Stimulated activated naive CD4-positive, alpha-beta T cell (primary cell): ENCODE results near the gene SLC27A1.
"Not testable (repeated sequence)": the region's sequence is repeated elsewhere in the genome, so short reads cannot be mapped to it uniquely, and the experiment has no call there.

Source experiments
- DNase-seq, 6 experiments: peaks; one replicate each; lab custom pipeline; 2025; lab: John Stamatoyannopoulos, UW

SLC27A1 gene

DNA sequence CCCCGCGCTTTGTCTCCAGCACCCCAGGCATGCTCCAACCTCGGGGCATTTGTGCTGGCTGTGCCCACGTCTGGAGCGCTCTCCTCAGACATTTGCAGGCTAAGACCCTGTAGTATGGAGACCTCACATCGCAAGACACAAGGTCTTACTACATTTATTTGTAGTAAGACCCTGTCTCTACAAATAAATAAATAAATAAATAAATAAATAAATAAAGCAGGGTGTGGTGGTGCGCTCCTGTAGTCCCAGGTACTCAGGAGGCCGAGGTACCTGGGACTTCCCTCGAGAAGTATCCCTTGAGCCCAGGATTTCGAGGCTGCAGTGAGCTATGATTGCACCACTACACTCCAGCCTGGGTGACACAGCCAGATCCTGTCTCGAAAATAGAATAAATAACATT, 14.2 kb upstream of the SLC27A1 start:
- no peak for DNase-seq

DNA sequence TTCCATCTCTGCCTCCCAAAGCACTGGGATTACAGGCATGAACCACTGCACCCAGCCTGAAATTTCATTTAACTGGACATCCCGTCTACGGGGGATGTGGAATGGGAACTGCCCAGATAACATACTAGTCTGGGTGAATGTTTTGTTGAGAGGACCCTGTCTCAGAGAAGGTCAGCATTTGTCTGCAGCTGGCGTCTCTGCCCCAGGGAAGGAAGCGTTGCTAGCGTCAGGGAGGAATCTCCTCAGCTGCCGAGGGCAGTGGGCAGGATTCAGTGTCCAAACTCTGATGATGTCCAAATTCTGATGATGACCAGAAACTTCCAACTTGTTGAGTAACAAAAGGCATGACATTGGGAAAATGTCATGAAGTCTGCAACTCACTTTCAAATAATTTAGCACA, 12.7 kb upstream of the SLC27A1 start:
- no peak for DNase-seq

DNA sequence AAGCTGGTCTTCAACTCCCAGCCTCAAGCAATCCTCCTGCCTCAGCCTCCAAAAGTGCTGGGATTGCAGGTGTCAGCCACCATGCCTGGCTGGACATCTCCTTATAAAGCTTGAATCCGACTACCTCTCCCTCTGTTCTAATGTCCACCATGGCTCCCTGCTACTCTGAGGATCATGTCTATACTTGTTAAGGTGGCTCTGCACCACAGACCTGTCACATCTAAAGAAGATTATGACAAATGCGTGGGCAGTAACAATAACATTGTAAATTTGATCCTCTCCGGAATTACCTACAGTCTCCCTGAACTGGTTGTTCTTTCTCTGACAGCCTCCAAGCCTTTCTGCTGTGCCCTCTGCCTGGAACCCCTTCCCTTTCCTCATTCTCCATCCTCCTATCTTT, 11.4 kb upstream of the SLC27A1 start:
- DNase-seq, result no peak

DNA sequence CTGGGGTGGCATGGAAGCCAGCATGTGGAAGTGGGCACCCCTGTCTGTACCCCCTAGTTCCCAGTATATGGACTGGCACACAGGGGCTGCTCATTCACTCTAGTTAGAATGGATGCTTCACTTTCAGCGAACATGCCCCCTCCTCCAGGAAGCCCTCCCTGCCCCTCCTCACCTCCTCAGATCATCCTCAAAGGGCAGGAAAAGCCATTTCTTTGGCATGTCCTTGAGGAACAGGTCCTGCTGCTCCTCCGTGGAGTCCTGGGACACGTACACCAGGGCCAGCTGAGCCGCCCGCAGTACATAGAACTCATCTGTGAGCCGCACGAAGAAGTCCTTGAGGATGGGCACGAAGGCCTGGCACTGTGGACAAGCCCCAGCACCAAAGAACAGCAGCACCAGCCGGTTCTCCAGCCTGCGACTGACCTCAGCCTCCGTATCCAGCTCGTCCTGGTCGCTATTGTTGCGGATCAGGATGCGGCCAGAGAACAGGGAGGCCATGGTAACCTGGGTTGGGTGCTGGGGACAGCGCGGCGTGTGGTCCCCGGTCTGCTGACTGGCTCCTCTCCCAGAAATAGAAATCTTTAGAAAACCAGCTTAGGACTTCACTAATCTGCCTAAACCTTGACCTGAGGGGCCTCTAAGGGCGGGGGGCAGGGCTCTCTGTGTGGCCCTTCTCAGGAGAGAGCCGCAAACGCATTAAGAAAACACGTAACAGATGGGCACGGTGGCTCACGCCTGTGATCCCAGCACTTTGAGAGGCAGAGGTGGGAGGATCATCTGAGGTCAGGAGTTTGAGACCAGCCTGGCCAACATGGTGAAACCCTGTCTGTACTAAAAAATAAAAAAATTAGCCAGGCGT, 9.7 kb upstream of the SLC27A1 start, which contains the start of gene NXNL1:
Gene NXNL1, minus strand, starts transcription at position 555 of the 859 bp plus-strand sequence. Its CDS starts 57 bp downstream, at position 498.
- DNase-seq, result no peak

DNA sequence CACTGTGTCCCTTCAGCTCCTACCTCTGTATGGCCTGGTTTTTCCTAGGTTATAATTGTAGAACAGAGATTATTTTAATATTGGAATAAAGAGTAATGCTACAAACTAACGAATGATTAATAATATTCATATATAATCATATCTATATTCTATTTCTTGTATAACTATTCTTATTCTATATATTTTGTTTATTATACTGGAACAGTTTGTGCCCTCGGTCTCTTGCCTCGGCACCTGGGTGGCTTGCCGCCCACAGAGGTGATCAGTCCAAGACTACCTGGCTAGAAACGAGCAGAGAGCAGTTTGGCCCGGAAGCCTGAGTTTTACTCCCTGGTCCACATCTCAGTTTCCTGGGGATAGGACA, 3.9 kb upstream of the SLC27A1 start:
- DNase-seq, result no peak

DNA sequence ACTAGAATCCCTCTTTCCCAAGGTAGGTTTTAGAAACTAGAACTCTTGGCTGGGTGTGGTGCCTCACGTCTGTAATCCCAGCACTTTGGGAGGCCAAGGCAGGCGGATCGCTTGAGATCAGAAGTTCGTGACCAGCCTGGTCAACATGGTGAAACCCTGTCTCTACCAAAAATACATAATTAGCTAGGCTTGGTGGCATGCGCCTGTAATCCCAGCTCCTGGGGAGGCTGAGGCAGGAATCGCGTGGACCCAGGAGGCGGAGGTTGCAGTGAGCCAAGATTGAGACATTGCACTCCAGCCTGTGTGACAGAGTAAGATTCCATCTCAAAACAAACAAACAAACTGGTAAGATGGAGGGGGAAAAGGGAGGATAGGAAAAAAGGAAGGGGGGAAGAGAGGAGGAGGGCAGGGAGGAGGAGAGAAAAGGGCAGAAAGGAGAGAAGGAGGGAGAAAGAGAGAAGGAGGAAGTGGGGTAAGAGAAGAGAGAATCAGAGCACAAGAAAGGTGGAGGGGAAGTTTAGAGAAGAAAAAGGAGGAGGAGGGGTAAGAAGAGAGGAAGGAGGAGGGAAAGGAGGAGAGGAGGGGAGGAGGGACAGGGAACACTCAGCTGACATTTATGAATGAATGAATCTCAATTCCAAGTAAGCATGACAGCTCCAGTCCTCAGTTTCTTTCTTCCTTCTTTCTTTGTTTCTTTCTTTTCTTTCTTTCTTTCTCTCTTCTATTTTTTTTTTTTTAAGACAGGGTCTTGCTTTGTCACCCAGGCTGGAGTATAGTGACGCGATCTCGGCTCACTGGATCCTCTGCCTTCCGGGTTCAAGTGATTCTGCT, 2.6 kb upstream of the SLC27A1 start:
- DNase-seq, result no peak

DNA sequence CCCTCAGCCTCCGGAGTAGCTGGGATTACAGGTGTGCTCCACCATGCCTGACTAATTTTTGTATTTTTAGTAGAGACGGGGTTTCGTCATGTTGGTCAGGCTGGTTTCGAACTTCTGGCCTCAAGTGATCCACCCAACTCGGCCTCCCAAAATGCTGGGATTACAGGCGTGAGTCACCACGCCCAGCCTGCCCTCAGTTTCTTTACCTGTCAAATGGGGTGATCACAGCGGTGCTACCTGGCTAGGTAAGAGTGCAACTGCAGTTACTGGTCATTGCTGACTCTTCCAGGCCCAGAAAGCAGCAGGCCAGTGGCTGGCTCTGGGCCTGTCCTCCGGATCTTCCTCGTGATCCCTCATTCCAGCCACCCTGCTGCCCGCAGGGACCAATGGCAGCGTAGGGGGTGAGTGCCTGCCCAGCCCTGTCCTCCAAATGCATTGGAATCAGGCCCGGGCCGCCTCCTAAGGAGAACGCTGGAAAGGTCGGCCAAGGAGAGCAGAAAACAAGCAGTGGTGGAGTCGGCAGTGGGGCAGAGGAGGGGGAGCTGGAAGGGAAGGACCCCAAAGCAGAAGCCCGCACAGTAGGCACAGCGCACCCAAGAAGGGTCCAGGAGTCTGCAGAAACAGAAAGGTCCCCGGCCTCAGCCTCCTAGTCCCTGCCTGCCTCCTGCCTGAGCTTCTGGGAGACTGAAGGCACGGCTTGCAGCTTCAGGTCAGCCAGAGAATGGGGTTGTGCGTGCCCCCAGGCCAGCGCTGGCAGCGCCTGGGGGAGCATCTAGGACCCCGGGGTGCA, 1.8 kb upstream of the SLC27A1 start:
- DNase-seq, result peak in 1 of 6 experiments; percentile 34

DNA sequence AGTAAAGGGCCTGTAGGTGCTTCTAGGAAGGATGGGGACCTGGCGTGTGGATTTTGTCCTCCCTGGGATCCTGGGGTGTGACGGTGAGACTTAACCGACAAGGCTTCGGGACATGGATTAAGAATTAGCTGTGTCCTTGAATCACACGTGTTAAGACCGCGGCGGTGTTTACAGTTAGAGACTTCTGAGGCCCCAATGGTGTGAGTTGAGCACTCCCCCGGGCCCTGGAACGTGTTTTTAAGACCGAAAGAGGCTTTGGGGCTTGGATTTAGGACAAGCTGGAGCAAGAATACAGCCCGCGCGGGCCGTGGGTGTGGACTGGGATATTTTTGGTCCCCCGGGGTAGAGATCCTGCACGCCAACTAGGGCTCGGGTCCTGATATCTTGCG, 1.2 kb upstream of the SLC27A1 start:
- DNase-seq, result peak in 1 of 6 experiments; percentile 45

DNA sequence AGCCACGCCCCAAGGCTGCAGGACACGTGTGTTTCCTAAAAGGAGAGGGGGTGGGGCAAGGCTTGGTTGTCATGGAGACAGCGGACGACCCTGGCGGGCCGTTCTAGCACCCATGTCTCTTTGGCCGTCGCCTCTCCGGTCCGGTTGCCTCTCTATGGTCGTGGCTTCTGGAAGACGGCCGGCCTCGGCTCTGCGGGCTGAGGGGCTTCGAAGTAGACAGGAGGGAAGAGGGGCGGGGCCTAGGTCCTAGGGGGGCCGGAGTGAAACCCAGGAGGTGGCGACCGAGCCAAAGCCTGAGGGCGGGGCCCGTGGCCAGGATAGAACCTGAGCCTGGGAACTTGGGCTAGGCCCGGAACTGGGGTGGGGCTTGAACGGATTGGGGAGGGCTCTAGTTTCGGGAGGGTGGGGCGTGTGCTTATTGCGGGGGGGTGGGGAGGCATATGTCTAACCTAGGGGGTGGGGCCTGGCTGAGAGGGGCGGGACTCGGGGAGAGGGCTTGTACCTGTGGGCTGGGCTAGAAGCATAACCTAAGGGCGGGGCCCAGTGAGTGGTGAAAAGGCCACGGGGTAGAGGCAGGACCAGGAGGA, 750 bp upstream of the SLC27A1 start:
- DNase-seq, result peak in 5 of 6 experiments; percentile 85 to 96 (median 93)

DNA sequence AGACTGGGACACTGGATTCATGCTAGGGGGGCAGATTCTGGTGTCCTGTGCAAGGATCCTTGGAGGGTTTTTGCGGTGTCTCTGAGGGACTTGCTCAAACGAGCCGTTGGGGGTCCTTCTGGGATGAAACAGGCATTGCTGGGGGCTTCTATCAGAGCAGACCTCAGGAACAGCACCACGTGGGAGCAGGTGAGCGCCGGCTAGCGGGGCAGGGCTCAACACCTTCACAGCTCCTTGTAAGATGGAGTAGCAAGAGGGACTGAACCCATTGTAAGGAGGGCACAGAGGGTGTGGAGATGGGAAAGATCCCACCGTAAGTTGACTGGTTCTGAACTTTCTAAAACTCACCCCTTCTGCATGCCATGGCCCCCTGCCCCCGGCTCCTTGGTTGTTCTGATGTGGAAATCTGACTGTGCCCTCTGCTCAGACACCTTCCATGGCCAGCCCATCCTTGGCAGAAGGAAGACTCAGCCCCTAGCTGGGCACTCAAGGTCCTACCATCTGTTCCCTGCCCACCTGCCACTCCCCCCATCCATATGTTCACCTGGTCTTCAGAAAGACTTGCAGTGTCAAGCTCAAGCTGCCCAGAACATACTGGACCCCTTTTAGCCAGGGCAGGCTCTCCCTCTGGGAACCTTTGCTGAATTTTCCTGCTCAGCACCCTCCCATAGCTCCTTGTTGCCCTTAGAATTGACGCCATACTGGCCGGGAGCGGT, 1.2 kb downstream of the SLC27A1 start:
- DNase-seq, result peak in 1 of 6 experiments; percentile 8

DNA sequence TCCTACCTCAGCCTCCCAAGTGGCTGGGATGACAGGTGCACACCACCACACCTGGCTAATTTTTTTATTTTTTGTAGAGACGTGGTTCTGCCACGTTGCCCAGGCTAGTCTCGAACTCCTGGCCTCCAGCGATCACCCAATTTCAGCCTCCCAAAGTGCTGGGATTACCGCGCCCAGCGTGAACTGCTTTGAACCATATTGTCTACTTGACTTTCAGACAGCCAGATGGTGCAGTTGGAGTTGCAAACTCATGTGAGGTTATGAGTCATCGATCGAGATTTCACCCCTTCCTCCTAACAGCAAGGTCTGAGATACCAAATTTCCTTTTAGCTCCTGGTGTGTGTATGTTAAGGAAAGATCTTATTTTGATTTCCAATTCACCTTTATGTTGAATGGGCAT, 2.7 kb downstream of the SLC27A1 start:
- no peak for DNase-seq

DNA sequence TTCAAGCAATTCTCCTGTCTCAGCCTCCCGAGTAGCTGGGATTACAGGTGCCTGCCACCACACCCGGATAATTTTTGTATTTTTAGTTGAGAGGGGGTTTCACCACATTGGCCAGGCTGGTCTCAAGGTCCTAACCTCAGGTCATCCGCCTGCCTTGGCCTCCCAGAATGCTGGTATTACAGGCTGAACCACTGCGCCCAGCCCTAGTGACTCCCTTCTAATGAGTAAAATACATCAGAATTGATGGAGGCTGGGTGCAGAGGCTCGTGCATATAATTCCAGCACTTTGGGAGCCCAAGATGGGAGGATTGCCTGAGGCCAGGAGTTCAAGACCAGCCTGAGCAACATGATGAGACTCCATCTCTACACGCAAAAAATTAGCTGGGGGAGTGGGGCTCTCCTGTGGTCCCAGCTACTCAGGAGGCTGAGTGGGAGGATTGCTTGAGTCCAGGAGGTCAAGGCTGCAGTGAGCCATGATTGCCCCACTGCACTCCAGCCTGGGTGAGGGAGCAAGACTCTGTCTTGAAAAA, 4.8 kb downstream of the SLC27A1 start:
- DNase-seq, result not testable (repeated sequence)

DNA sequence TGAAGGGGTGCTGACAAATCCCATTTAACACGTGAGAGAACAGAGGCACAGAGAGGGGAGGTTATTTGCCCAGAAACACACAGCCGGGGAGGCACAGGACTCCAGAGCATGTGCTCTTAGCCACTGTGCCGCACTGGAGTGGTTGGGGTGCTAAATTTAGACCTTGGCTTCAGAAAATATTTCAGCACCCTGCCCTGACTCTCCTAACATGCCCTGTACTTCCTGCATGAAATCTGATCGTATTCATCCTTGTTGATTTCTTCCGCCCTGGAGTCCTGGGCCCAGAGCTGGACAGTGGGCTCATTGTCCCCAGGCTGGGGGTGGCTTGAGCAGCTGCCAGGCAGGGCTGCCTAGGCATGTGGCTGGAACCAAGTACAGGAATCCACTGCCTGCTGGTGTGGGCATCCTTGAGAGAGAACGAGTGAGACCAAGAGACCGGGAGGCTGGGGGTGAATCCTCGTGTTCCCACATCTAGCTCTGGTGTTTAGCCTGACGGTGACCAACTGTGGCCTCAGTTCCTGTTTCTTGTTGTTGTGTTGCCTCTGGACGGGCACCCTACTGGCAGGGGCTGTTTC, 5.3 kb downstream of the SLC27A1 start:
- DNase-seq, result no peak

DNA sequence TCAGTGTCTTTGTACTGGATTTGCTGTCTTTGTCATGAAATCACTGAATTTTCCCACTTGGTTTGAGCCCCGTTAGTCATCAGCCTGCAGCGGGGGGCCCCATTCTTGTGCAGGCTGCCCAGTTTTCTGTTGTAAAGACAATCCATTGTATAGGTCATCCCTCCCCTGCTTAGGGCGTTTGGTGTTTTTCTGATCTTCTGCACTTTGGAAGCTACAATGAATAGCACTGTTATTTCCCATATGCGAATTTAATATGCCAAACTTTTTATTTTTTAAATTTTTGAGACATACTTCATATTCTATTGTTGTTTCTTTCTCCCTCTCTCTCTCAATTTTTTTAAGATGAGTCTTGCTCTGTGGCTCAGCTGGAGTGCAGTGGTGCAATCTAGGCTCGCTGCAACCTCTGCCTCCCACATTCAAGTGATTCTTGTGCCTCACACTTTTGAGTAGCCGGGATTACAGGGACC, 9.0 kb downstream of the SLC27A1 start:
- DNase-seq, result no peak

DNA sequence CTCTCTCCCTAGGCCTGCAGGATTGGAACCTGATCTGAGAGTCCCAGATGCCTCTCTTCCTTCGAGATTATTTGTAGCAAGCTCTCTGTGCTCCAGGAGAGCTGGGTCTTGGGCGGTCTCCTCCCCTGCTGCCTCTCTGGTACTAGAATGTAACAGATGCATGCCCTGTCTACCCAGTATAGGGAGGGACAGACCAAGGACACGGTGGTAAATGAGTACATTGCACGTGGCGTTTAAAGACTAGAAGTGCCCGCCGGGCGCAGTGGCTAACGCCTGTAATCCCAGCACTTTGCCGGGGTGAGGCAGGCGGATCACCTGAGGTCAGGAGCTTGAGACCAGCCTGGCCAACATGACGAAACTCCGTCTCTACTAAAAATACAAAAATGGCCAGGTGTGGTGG, 11.7 kb downstream of the SLC27A1 start:
- DNase-seq, result no peak

DNA sequence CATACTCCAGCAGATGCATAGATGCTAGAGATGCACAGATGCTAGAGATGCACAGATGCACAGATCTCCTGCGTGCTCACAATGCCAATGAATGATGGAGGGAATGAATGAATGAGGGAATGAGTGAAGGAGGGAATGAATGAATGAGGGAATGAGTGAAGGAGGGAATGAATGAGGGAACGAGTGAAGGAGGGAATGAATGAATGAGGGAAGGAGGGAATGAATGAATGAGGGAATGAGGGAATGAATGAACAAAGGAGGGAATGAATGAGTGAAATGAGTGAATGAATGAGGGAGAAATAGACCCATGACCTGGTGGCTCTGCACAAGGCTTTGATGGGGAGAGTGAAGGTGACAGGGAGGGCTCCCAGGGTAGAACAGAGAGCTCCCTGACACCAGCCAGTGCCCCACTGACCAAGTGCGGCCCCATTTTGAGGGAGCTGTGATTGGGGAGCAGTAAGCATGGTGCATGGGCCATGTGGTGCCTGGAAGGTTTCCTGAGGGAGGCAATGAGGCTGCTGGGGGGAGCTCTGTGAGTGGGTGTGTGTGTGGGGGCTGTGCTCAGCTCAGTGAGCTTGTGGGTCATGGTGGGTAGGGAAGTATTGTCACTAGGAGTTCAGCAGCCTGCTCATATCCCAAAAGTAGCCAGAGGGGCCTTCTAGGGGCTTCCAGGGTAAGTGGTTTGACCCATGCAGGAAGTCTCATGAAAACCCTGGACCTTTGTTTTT, 12.7 kb downstream of the SLC27A1 start:
- DNase-seq, result no peak

DNA sequence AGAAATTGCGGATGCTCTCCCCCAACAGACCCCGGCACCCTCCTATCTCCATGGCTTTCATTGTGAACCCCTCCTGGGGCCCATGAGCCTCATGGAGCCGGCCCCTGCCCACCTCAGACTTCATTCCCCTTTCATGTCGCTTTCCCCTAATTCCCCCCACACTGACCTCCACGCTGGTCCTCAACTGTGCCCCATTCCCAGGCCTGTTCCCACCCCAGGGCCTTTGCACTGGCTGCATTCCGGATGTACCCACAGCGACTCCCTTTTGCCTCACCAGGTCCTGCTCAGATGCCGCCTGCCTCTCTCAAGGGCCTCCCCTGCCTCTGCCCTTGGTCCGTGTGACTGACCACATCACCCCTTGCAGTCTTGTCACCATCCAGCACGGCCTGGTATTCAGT, 13.3 kb downstream of the SLC27A1 start:
- DNase-seq, result no peak

DNA sequence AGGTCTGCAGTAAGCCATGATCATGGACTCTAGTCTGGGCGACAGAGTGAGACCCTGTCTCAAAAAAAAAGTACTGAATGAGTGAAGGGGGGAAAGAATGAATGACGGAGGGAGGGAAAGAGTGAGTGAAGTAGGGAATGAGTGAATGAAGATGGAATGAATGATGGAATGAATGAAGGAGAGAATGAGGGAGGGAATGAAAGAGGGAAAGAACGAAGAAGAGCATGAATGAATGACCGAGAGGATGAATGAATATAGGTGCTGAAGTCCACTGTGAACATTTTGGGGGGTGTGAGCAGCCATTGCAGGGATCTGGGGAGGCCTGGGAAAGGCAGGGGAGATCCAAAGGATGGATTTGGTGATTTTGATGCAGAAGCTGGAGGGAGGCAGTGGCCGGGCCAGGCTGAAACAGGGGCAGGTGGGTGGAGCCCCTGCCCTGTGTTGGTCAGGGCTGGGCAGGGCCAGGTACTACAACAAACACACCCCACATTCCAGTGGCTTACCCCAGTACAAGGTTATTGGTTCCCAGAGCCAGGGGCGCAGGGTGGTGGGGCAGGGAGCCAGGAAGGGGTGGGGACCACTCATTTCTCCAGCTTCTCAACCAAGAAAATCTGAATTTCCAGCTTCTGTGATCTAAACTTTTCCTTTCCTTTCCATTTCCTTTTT, 14.3 kb downstream of the SLC27A1 start:
- no peak for DNase-seq

DNA sequence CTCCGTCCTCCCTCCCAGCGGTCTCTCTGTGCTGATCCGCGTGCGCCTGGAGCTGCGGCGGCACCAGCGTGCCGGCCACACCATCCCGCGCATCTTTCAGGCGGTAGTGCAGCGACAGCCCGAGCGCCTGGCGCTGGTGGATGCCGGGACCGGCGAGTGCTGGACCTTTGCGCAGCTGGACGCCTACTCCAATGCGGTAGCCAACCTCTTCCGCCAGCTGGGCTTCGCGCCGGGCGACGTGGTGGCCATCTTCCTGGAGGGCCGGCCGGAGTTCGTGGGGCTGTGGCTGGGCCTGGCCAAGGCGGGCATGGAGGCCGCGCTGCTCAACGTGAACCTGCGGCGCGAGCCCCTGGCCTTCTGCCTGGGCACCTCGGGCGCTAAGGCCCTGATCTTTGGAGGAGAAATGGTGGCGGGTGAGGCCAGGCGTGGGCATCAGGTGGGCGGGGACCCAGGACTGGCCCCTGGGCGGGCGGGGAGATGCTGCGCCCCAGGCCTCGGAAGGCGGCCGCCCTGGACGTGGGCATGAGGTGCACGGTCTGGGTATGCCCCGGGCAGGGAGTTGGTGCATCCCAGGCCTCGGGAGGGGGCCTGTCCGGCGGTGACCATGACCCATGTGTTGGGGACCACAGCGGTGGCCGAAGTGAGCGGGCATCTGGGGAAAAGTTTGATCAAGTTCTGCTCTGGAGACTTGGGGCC, 16.4 kb downstream of the SLC27A1 start:
- DNase-seq, result no peak
